ENCODE measurements around the gene KIF26B. TPM values are rescaled to one million over a fixed set of nuclear protein-coding genes. Genes with fewer than 3 reads are reported as not detected.

The KIF26B gene
- total RNA-seq, 3 donors from 2014 or later (not counting 1 experiment from before 2014, with no cell fraction given) = 0.16 to 0.96 (median 0.18) TPM

DNA sequence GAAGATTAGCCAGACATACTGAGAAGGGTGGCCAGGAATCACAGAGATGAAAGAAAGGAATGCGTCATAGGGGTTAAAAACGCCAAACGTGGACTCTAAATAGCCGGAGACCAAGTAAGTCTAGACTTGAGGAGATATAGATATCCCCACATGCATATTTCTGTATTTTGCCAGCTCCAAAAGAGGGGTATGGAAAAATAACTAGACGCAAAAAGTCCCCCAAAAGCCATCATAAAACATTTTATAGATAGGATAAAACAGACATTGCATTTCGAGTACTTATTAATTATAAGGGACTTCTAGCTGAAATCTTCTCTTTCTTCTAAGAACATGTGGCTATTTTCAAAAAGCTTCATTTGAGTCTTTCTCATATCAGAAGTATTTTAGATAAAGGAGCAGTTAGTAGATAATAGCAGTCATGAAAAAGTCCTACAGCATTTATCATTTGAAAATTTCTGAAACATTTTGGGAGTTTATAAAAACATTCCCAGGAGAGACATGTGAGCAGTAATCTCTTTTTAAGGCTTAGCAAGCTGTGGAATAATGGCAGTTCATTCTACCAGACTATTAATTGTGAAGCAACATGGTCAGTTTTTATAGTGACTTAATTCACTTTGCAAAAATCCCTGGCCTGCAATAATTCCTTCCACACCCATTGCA, 6.1 kb downstream of the KIF26B start:
- no peak overlapping the region for H3K27ac ChIP-seq (ENCODE audit: low read length)
- no peaks in the 10 kb centered on the region for H3K36me3 ChIP-seq (ENCODE audit: control insufficient read depth, insufficient read depth, low read length)
- H3K27ac Mint-ChIP-seq = no peak overlapping the region
- peaks cover 11% of the 10 kb centered on the region for H3K27me3 ChIP-seq (ENCODE audit: control insufficient read depth, insufficient read depth, low read length)
- WGBS (ENCODE audit: insufficient coverage) = 92% methylated on average over 4 of the region's 6 CpGs
- H3K9me3 ChIP-seq (ENCODE audit: control insufficient read depth, insufficient read depth, low read length) = no peaks in the 10 kb centered on the region
- no peak overlapping the region for H3K4me3 ChIP-seq (ENCODE audit: low read length)
- H3K4me3 Mint-ChIP-seq = no peak overlapping the region
- intact Hi-C loops (cut with micrococcal nuclease) = loop anchor here (5.0 kb wide), 1 partner anchor 961 kb away; no protein-coding TSS in a partner anchor
- TF ChIP-seq, protein P1, sequence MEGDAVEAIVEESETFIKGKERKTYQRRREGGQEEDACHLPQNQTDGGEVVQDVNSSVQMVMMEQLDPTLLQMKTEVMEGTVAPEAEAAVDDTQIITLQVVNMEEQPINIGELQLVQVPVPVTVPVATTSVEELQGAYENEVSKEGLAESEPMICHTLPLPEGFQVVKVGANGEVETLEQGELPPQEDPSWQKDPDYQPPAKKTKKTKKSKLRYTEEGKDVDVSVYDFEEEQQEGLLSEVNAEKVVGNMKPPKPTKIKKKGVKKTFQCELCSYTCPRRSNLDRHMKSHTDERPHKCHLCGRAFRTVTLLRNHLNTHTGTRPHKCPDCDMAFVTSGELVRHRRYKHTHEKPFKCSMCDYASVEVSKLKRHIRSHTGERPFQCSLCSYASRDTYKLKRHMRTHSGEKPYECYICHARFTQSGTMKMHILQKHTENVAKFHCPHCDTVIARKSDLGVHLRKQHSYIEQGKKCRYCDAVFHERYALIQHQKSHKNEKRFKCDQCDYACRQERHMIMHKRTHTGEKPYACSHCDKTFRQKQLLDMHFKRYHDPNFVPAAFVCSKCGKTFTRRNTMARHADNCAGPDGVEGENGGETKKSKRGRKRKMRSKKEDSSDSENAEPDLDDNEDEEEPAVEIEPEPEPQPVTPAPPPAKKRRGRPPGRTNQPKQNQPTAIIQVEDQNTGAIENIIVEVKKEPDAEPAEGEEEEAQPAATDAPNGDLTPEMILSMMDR (IDR thresholded peaks at IDR 0.05) = no peak
- ATAC-seq = no peak
- H3K36me3 Mint-ChIP-seq = no peaks in the 10 kb centered on the region
- peaks cover 6 to 10% of the 10 kb centered on the region in 2 donors for H3K4me1 Mint-ChIP-seq
- peaks cover 33 to 62% of the 10 kb centered on the region in 2 donors for H3K27me3 Mint-ChIP-seq (ENCODE audit: low read depth in 2 of 2)
- peaks cover 11% of the 10 kb centered on the region for H3K4me1 ChIP-seq (ENCODE audit: control insufficient read depth, insufficient read depth, low read length)
- no peak for DNase-seq
- H3K9me3 Mint-ChIP-seq = no peaks in the 10 kb centered on the region

DNA sequence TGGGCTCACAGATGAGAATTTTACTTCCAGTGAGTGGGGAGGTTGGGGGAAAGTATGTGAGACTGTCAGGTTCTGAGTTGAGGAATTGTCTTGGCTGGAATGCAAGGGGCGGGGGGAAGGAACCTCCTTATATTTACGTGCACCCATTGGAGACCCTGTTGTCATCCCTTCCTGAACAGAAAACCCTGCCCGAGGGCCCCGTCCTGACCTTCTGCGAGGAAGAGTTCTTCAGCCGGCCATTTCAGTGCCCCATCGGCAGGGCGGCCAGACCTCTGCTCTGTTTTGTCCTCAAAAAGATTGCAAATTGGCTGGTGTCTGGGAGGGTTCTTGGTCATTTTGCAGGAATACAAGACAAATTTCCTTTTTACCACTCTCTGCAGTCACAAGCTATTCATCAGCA, 7.1 kb downstream of the KIF26B start:
- no peak overlapping the region for H3K4me3 Mint-ChIP-seq
- no peak overlapping the region for H3K4me3 ChIP-seq (ENCODE audit: low read length)
- TF ChIP-seq, protein P1 (IDR thresholded peaks at IDR 0.05) = no peak
- peaks cover 6 to 11% of the 10 kb centered on the region in 2 donors for H3K4me1 Mint-ChIP-seq
- ATAC-seq (no peak), DNase-seq (no peak)
- intact Hi-C loops (cut with micrococcal nuclease) = loop anchor here (5.0 kb wide), 1 partner anchor 960 kb away; no protein-coding TSS in a partner anchor
- H3K27ac Mint-ChIP-seq = no peak overlapping the region
- WGBS (ENCODE audit: insufficient coverage) = 92% methylated on average over 8 of the region's 8 CpGs
- no peaks in the 10 kb centered on the region for H3K9me3 Mint-ChIP-seq
- H3K4me1 ChIP-seq (ENCODE audit: control insufficient read depth, insufficient read depth, low read length) = peaks cover 10% of the 10 kb centered on the region
- no peak overlapping the region for H3K27ac ChIP-seq (ENCODE audit: low read length)
- peaks cover 40 to 71% of the 10 kb centered on the region in 2 donors for H3K27me3 Mint-ChIP-seq (ENCODE audit: low read depth in 2 of 2)
- peaks cover 9% of the 10 kb centered on the region for H3K27me3 ChIP-seq (ENCODE audit: control insufficient read depth, insufficient read depth, low read length)
- H3K36me3 Mint-ChIP-seq = no peaks in the 10 kb centered on the region
- H3K9me3 ChIP-seq (ENCODE audit: control insufficient read depth, insufficient read depth, low read length) = no peaks in the 10 kb centered on the region
- H3K36me3 ChIP-seq (ENCODE audit: control insufficient read depth, insufficient read depth, low read length) = no peaks in the 10 kb centered on the region

DNA sequence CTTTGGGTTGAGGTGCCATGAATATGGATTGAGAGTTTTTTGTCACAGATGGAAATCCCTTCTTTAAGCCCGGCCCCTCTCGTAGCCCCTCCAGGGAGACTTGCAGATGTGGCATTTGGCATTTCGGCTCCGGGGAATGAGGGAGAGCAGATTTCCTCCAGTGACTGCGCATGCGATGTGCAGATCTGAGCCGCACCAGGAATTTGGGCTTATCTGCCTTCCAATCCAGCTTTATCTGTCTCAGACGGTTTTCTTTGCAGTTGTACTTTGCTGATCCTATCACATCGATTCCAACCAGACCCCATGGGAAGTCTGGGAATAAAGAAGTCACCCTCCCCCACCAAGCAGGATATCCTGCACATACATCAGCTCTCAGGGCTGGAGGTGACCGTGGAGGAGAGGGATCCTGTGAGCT, 11.7 kb downstream of the KIF26B start:
- intact Hi-C loops (cut with micrococcal nuclease) = no loop called here
- H3K27me3 Mint-ChIP-seq (ENCODE audit: low read depth in 2 of 2) = peaks cover 29 to 57% of the 10 kb centered on the region in 2 donors
- 34% methylated on average over 9 of the region's 10 CpGs for WGBS (ENCODE audit: insufficient coverage)

More for the DNA sequence above, 11.7 kb downstream of the KIF26B start:
- Histone ChIP-seq H3K36me3 (ENCODE audit: control insufficient read depth, insufficient read depth, low read length) (no peaks in the 10 kb centered on the region), H3K4me3 (ENCODE audit: low read length) (no peak overlapping the region), H3K9me3 (ENCODE audit: control insufficient read depth, insufficient read depth, low read length) (no peaks in the 10 kb centered on the region), H3K27ac (ENCODE audit: low read length) (no peak overlapping the region), H3K4me1 (ENCODE audit: control insufficient read depth, insufficient read depth, low read length) (peaks cover 24% of the 10 kb centered on the region), H3K27me3 (ENCODE audit: control insufficient read depth, insufficient read depth, low read length) (peaks cover 3% of the 10 kb centered on the region)
- TF ChIP-seq, protein P1 (IDR thresholded peaks at IDR 0.05) = no peak
- Mint-ChIP-seq H3K36me3 (no peaks in the 10 kb centered on the region), H3K9me3 (no peaks in the 10 kb centered on the region), H3K27ac (no peak overlapping the region), H3K4me3 (no peak overlapping the region), H3K4me1 (peaks cover 10 to 13% of the 10 kb centered on the region in 2 donors)
- DNase-seq (no peak), ATAC-seq (no peak)
